T47D (cell line): Measurements from ENCODE around the gene BPIFA1.

Experiments
- DNase-seq, 2 experiments: peaks; one replicate each; pipeline versions ENCODE4 v3.0.0 to v3.0.0-alpha.2; 2011 to 2012; ENCODE audit warnings: low read depth in 1 of 2, low spot score in 1 of 2
- JUND ChIP-seq: IDR thresholded peaks from 2 replicates; pipeline ENCODE4 v1.6.1; 2012; ENCODE audit warnings: low read depth
- in situ Hi-C: cut with HindIII; loops from 2 replicates; pipeline ENCODE4 v1.10.0; 2016; ENCODE audit warnings: low sequenced_read_pairs, low pct_unique_long_range_greater_than_20kb

BPIFA1 gene

DNA sequence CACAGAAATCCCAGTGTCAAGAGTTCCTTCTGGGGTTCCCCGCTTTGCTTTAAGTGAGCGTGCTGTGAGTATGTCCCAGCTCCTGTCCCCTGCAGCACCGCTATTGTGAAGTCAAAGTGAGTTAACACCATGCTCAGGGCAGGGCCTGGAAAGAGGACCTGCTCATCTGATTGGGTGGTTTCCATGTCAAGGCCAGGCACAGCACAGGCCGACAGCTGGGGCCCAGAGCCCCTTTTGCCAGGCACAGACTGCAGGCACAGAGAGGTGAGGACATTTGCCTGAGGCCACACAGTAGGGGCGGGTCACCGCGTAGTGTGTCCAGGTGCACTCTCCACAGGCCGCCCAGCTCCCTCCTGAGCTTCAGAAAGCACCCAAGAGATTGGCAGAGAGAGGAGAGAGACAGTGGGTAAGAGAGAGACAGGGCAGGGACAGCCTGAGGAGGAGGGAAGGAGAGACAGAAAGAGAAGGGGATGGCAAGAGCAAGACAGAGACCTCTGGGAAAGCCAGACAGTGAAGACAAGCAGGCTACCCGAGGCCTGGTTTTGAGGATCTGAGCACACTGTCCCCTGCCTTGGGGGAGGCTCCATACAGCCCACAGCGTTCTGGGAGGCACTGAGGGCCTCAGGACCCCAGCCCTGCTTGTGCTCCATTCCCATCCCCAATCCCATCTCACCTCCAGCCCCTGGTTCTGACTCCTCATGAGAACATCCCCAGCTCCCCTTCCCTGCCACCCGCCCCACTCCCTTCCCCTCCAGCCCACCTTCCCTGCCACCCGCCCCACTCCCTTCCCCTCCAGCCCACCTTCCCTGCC, 40.7 kb downstream of the BPIFA1 start:
- DNase-seq: no peak

DNA sequence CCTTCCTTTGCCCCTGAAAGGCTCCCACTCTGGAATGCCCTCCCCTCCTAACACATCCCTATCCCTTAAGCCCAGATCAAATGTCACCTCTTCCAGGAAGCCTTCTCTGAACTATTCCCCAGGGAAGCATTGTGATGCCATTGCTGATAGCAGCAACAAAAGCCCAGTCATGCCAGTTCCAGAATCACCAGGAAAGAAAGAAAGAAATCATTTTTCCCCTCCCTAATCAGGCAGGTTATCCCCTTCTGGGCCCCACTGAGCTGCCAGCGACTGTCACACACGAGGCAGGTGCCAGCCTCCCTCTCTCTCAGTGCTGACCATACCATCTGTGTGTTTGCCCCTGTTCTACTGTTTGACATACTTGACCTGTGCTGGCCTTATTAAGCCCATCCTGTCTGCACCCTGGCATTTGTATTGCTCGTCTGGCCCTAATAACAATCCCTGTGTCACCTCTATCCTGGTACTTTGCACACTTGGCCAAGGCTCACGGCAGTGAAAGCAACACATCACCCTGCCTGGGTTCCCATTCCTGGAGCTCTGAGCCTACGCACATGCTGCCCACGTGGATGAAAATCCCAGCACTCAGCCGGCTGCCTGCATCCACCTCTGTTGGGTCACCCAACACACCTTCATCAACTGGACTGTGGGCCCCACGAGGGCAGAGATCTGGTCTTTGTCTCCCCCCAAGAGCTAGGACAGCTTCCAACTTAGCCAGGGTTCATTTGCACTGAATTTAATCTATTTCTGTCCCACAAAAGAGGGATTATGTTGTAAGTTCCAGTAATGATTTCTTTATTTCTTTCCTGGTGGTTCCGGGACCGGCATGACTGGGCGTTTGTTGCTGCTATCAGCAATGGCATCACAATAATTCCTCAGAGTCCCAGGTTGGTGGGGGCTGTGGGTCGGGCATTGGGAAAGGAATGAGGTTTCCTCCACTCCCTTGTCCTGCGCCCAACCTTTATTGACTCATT, 42.0 kb downstream of the BPIFA1 start:
- in situ Hi-C loops: no loop called here
- DNase-seq: peak in 1 of 2 experiments; percentile 55

More for the DNA sequence above, 40.7 kb downstream of the BPIFA1 start:
- in situ Hi-C loops: no loop called here
- no peak for TF ChIP-seq JUND

DNA sequence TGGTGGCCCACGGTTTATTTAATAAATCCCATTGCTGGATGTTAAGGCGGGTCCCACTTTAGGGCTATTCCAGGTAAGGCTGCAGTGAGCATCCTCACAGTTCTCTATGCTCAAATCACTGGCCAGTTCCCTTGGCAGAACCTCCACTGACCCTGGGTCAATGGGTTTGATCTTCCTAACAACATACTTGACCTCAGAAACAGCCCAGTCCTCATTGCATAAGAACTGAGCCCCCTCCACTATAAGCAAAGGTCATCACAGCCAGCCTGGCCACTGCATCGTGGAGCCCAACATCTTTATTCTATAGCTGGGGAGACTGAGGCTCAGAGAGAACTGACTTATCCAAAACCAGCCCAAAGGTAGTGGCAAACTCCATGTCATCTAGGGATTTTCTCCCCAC, 42.9 kb downstream of the BPIFA1 start:
- in situ Hi-C loops: no loop called here
- no peak for DNase-seq
- TF ChIP-seq JUND: no peak

More for the DNA sequence above, 42.0 kb downstream of the BPIFA1 start:
- TF ChIP-seq JUND: no peak

DNA sequence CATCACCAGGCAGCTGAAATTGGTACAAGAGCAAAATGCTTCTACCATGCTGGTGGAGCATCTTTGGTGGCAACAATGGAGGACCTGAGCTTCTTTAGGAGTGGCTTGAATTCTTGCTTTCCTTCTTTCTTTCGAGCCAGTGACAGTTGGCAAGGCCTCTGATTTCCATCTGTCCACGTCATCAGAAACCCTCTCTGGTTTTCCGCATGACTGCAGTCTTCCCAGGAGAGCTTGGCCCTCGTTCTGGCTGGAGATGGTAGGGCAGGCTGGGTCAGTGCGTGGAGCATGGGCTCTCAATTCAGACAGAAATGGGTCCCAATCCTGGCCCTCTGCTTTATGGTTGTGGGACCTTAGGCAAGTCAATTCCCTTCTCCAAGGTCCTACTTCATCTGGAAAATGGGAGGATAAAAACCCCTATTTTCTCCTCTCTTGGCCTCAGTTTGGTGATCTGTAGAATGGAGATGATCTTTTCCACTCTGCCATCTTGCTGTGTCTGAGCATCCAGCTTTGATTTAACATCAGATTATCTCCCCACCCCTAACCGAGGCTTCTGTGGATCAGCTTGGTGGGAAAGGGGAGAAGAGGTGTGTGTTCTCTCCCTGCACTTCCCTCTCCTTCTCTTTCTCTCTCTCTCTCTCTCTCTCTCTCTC, 43.6 kb downstream of the BPIFA1 start:
- peak in 1 of 2 experiments; percentile 22 for DNase-seq
- in situ Hi-C loops: no loop called here
- no peak for TF ChIP-seq JUND

GRCh38 chr20:33280000-33280680, 44.3 kb downstream of the BPIFA1 start:
- no peak for DNase-seq
- no peak for TF ChIP-seq JUND
- in situ Hi-C loops: no loop called here

DNA sequence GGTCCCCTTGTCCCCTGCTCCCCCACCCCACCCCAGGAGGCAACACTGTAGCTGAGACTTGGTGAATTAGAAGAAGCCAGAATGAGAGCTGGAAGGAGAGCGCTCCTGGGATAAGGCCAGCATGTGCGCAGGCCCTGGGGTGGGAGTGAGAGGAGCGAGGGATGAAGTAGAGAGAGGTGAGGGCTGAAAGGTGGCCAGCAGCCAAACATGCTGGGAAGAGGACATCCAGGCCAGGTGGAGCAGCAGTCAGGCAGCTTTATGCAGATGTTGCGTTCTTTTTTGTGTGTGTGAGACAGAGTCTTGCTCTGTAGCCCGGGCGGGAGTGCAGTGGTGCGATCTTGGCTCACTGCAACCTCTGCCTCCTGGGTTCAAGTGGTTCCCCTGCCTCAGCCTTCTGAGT, 45.0 kb downstream of the BPIFA1 start:
- in situ Hi-C loops: no loop called here
- TF ChIP-seq JUND: no peak
- DNase-seq: no peak

- no peak for DNase-seq
- TF ChIP-seq JUND: no peak
- in situ Hi-C loops: no loop called here
Observed at GRCh38 chr20:33281550-33282146, 45.9 kb downstream of the BPIFA1 start.

DNA sequence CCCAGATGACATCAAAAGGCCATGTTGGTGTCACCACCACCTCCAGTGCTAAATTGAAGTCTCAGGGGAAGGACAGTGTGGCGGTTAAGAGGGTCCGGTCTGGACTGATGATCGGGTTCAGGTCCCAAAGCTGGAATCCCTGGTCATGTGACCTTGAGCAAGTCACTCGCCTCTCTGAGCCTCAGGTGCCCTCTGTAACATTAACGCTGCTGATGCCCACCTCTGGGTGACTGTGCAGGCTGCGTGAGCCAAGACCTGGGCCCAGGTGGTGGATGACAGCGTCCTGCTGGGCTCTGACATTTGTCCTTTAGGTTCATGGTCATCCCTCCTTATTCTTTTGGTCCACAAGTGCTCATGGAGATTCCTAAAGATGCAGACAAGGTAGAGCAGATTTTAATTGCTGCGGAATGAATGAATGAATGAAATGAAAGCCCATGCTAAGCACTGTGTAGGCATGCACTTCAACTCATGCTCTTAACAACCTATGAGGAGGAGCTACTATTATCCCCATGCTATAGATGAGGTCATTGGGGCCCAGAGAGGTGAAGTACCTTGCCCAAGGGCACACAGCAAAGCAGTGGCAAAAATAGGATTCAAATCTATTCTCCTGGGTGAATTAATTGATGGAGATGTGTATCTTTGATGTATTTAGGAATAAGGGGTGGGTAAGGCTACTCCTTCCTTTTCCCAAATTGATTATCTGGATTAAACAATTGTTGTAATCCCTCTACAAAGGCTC, 46.6 kb downstream of the BPIFA1 start:
- DNase-seq: no peak
- in situ Hi-C loops: no loop called here
- no peak for TF ChIP-seq JUND

DNA sequence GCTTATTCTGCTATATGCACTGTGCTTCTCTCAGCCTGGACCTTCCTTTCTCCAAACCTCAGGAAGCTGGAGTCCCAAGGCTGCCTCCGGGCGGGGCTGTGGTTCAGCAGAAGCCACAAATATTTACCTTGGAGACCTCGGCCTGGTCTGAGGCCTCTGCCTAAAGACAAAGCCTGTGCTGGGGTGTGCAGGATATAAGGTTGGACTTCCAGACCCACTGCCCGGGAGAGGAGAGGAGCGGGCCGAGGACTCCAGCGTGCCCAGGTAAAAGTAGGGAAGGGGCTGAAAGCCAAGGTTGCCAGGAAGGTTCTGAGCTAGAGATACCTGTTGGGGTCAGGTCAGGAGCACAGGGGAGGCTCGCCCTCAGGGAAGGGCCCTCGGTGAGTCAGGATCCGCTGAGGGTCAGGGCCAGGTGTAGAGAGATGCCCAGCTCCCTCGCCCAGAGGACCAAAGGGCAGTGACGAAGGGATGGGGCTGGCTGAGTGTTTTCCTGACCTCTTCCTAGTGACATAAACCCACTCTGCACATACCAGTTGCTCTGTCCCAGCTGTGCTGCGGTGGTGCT, 47.3 kb downstream of the BPIFA1 start, which contains the start of gene BPIFB1:
Gene BPIFB1, plus strand, starts transcription at position 224 of the 565 bp plus-strand sequence. CDS start 2,860 bp downstream, outside the sequence.
- peak in 1 of 2 experiments; percentile 56 for DNase-seq
- in situ Hi-C loops: no loop called here
- TF ChIP-seq JUND: no peak

GRCh38 chr20:33284284-33284683, 48.5 kb downstream of the BPIFA1 start:
- TF ChIP-seq JUND: no peak
- DNase-seq: no peak
- in situ Hi-C loops: no loop called here

- in situ Hi-C loops: no loop called here
- DNase-seq: no peak
- no peak for TF ChIP-seq JUND
Observed at GRCh38 chr20:33284937-33285336, 49.1 kb downstream of the BPIFA1 start.
